Neural cell (in vitro differentiated cells): Measurements from ENCODE around the gene ADARB2. TPM values are rescaled to one million over a fixed set of nuclear protein-coding genes. Genes with fewer than 3 reads are reported as not detected.

ENCODE experiments used
- H2AFZ ChIP-seq: fragments of 200-600, 300-800 bp; sonication (generic), shearing (Covaris generic); 2 replicates; pipeline ENCODE4 v1.6.0; 2014; ENCODE audit warnings: low read depth, mild to moderate bottlenecking, antibody characterized with exemption, low read length, moderate library complexity
- H3F3A ChIP-seq: fragments of 200-600 bp; shearing (Covaris generic); 2 replicates; pipeline ENCODE4 v1.6.1; 2016; ENCODE audit warnings: mild to moderate bottlenecking, moderate library complexity, mixed read lengths, antibody characterized with exemption, low read length; ENCODE audit not compliant: insufficient read depth, poor library complexity, severe bottlenecking
- H3K27ac ChIP-seq: fragments of 200-600, 300-800 bp; sonication (generic), shearing (Covaris generic); 2 replicates; pipeline ENCODE4 v1.5.1; 2014; ENCODE audit warnings: mild to moderate bottlenecking, low read length, moderate library complexity
- H3K27me3 ChIP-seq: fragments of 300-800, 200-600 bp; sonication (generic), shearing (Covaris generic); 2 replicates; pipeline ENCODE4 v1.6.0; 2014; ENCODE audit warnings: mild to moderate bottlenecking, low read depth, low read length, moderate library complexity; ENCODE audit not compliant: insufficient read depth
- H3K36me3 ChIP-seq: fragments of 300-800, 200-600 bp; sonication (generic), shearing (Covaris generic); 2 replicates; pipeline ENCODE4 v1.5.1; 2014; ENCODE audit warnings: mild to moderate bottlenecking, antibody characterized with exemption, low read length, moderate library complexity; ENCODE audit not compliant: insufficient read depth
- H3K4me2 ChIP-seq: fragments of 300-800, 200-600 bp; sonication (generic), shearing (Covaris generic); 2 replicates; pipeline ENCODE4 v1.6.0; 2014; ENCODE audit warnings: mild to moderate bottlenecking, low read length
- H3K4me3 ChIP-seq: fragments of 300-800, 200-600 bp; sonication (generic), shearing (Covaris generic); 2 replicates; pipeline ENCODE4 v1.5.1; 2014; ENCODE audit warnings: mild to moderate bottlenecking, low read length, moderate library complexity
- H3K79me2 ChIP-seq: fragments of 200-600 bp; shearing (Covaris generic); replicated peaks from 2 replicates; pipeline ENCODE4 v1.6.0; 2014; ENCODE audit warnings: mild to moderate bottlenecking, low read length, moderate library complexity; ENCODE audit not compliant: insufficient read depth
- H3K9ac ChIP-seq: fragments of 300-800, 200-600 bp; sonication (generic), shearing (Covaris generic); 2 replicates; pipeline ENCODE4 v1.6.1; 2016; ENCODE audit warnings: mild to moderate bottlenecking, low read length, mixed read lengths
- H3K9me2 ChIP-seq: fragments of 200-600 bp; shearing (Covaris generic); 2 replicates; pipeline ENCODE4 v1.6.1; 2016; ENCODE audit warnings: mild to moderate bottlenecking, low read length, mixed read lengths; ENCODE audit not compliant: insufficient read depth
- H3K9me3 ChIP-seq: fragments of 200-600, 300-800 bp; sonication (generic), shearing (Covaris generic); 2 replicates; pipeline ENCODE4 v1.6.1; 2016; ENCODE audit warnings: mild to moderate bottlenecking, mixed run types, low read length, moderate library complexity, mixed read lengths
- H4K20me1 ChIP-seq: fragments of 200-600 bp; shearing (Covaris generic); 2 replicates; pipeline ENCODE4 v1.6.1; 2016; ENCODE audit warnings: mild to moderate bottlenecking, mixed run types; ENCODE audit not compliant: insufficient read depth
- CTCF ChIP-seq: fragments of 450-650 bp; IDR thresholded peaks from 2 replicates; pipeline ENCODE4 v1.5.1; 2014; ENCODE audit warnings: antibody characterized with exemption, mild to moderate bottlenecking, moderate library complexity; ENCODE audit not compliant: poor library complexity, severe bottlenecking
- EP300 ChIP-seq: fragments of 450-650 bp; conservative IDR thresholded peaks from 2 replicates; pipeline ENCODE4 v1.6.1; 2014; ENCODE audit warnings: antibody characterized with exemption, mild to moderate bottlenecking, moderate library complexity; ENCODE audit not compliant: poor library complexity, severe bottlenecking
- EZH2 ChIP-seq: fragments of 200-600, 300-800 bp; shearing (Covaris generic), sonication (generic); IDR thresholded peaks from 2 replicates; pipeline ENCODE4 v1.6.1; 2014; ENCODE audit warnings: antibody characterized with exemption, low read length, borderline replicate concordance, mild to moderate bottlenecking; ENCODE audit not compliant: insufficient read depth, poor library complexity, severe bottlenecking
- MXI1 ChIP-seq: fragments of 450-650 bp; conservative IDR thresholded peaks from 2 replicates; pipeline ENCODE4 v1.6.1; 2014; ENCODE audit warnings: antibody characterized with exemption, mild to moderate bottlenecking; ENCODE audit not compliant: poor library complexity, severe bottlenecking
- POLR2AphosphoS5 ChIP-seq: IDR thresholded peaks from 2 replicates; pipeline ENCODE4 v1.6.1; 2012
- RAD21 ChIP-seq: fragments of 450-650 bp; conservative IDR thresholded peaks from 2 replicates; pipeline ENCODE4 v1.6.1; 2014; ENCODE audit warnings: antibody characterized with exemption, mild to moderate bottlenecking, moderate library complexity
- REST ChIP-seq: IDR thresholded peaks from 2 replicates; pipeline ENCODE4 v1.6.1; 2012; ENCODE audit warnings: borderline replicate concordance
- SMC3 ChIP-seq: fragments of 450-650 bp; conservative IDR thresholded peaks from 2 replicates; pipeline ENCODE4 v1.6.1; 2014; ENCODE audit warnings: antibody characterized with exemption, mild to moderate bottlenecking, moderate library complexity; ENCODE audit not compliant: poor library complexity
- TAF1 ChIP-seq: IDR thresholded peaks from 2 replicates; pipeline ENCODE4 v1.6.1; 2012; ENCODE audit warnings: low read depth
- polyA plus RNA-seq: library from polyadenylated mRNA; depleted of rRNA; stranded (reverse); fragments of >200 nt; gene quantifications from 2 replicates; pipeline ENCODE4 v1.2.3, GENCODE V29; 2014

Gene ADARB2
- polyA plus RNA-seq, 1 donor from 2014 or later = 3.6 TPM

- TF ChIP-seq SMC3 (no peak), REST (no peak), CTCF (no peak), RAD21 (no peak), MXI1 (no peak), EP300 (no peak), TAF1 (no peak), POLR2AphosphoS5 (no peak), EZH2 (no peak)
- Histone ChIP-seq H3K9me3 (no peaks in the 10 kb centered on the region), H3F3A (no peaks in the 10 kb centered on the region), H3K4me3 (no peak overlapping the region), H3K4me2 (no peak overlapping the region), H3K36me3 (no peaks in the 10 kb centered on the region), H3K27me3 (no peaks in the 10 kb centered on the region), H3K9me2 (no peaks in the 10 kb centered on the region), H4K20me1 (no peaks in the 10 kb centered on the region), H3K9ac (no peak overlapping the region), H3K27ac (no peak overlapping the region), H3K79me2 (no peaks in the 10 kb centered on the region), H2AFZ (no peak overlapping the region)
Measured at GRCh38 chr10:1657479-1657878, 79.8 kb downstream of the ADARB2 start.

GRCh38 chr10:1655367-1655766 lies 82.0 kb downstream of the ADARB2 start:
- no peak overlapping the region for H3K9ac ChIP-seq
- H3K9me3 ChIP-seq = no peaks in the 10 kb centered on the region
- no peak overlapping the region for H2AFZ ChIP-seq
- no peaks in the 10 kb centered on the region for H3K9me2 ChIP-seq
- H3K79me2 ChIP-seq = no peaks in the 10 kb centered on the region
- H3K4me2 ChIP-seq = no peak overlapping the region
- no peaks in the 10 kb centered on the region for H4K20me1 ChIP-seq
- no peaks in the 10 kb centered on the region for H3F3A ChIP-seq
- H3K27ac ChIP-seq = no peak overlapping the region
- no peaks in the 10 kb centered on the region for H3K27me3 ChIP-seq
- H3K36me3 ChIP-seq = no peaks in the 10 kb centered on the region
- no peak for TF ChIP-seq REST
- TF ChIP-seq EZH2 = no peak
- TF ChIP-seq TAF1 = no peak
- TF ChIP-seq CTCF = no peak
- TF ChIP-seq SMC3 = no peak
- TF ChIP-seq POLR2AphosphoS5 = no peak
- no peak for TF ChIP-seq RAD21
- no peak for TF ChIP-seq EP300
- no peak for TF ChIP-seq MXI1
- no peak overlapping the region for H3K4me3 ChIP-seq
